Activated CD8-positive, alpha-beta memory T cell treated with anti-CD3 and anti-CD28 coated beads, Interleukin-2, amount 10 ng/mL, durations not matched to agents 7 days and 5 days (primary cell): ENCODE data around the gene TNS4. TPM values are rescaled to one million over a fixed set of nuclear protein-coding genes. Genes with fewer than 3 reads are reported as not detected.
"Not testable (repeated sequence)": the region's sequence is repeated elsewhere in the genome, so short reads cannot be mapped to it uniquely, and the experiment has no call there.

Source experiments
- ATAC-seq: fragments of 150-1000 bp; cut with Tn5 transposase; one replicate; pipeline ENCODE4 v1.10.0; 2021; ENCODE audit warnings: moderate library complexity
- CTCF ChIA-PET: fragments of 350-600 bp; sonication (Branson Sonifier 250); formaldehyde crosslinking; loops from one replicate; lab custom pipeline; 2021; ENCODE audit warnings: antibody characterized with exemption; lab: Charles Lee
- DNase-seq: peaks from one replicate; pipeline ENCODE4 v3.0.0-alpha.2; 2020
- H3K27ac Mint-ChIP-seq: one replicate; pipeline ENCODE4 v1.8.0; 2021; ENCODE audit warnings: mild to moderate bottlenecking, mixed read lengths
- H3K27me3 Mint-ChIP-seq: one replicate; pipeline ENCODE4 v1.8.0; 2021; ENCODE audit warnings: mixed read lengths
- H3K36me3 Mint-ChIP-seq: one replicate; pipeline ENCODE4 v1.8.0; 2021; ENCODE audit warnings: mild to moderate bottlenecking, mixed read lengths
- H3K4me1 Mint-ChIP-seq: one replicate; pipeline ENCODE4 v1.8.0; 2021; ENCODE audit warnings: mixed read lengths
- H3K4me3 Mint-ChIP-seq: one replicate; pipeline ENCODE4 v1.8.0; 2021; ENCODE audit warnings: mild to moderate bottlenecking, moderate library complexity, mixed read lengths
- H3K9me3 Mint-ChIP-seq: one replicate; pipeline ENCODE4 v1.8.0; 2022; ENCODE audit warnings: low read depth, mixed read lengths
- total RNA-seq, 2 experiments: library from RNA; stranded (reverse); gene quantifications; one replicate each; pipeline ENCODE4 v1.2.3, GENCODE V29; 2021

TNS4 gene, protein sequence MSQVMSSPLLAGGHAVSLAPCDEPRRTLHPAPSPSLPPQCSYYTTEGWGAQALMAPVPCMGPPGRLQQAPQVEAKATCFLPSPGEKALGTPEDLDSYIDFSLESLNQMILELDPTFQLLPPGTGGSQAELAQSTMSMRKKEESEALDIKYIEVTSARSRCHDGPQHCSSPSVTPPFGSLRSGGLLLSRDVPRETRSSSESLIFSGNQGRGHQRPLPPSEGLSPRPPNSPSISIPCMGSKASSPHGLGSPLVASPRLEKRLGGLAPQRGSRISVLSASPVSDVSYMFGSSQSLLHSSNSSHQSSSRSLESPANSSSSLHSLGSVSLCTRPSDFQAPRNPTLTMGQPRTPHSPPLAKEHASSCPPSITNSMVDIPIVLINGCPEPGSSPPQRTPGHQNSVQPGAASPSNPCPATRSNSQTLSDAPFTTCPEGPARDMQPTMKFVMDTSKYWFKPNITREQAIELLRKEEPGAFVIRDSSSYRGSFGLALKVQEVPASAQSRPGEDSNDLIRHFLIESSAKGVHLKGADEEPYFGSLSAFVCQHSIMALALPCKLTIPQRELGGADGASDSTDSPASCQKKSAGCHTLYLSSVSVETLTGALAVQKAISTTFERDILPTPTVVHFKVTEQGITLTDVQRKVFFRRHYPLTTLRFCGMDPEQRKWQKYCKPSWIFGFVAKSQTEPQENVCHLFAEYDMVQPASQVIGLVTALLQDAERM
- 1 to 10 TPM; 4.2 to 5.8 TPM for total RNA-seq

DNA sequence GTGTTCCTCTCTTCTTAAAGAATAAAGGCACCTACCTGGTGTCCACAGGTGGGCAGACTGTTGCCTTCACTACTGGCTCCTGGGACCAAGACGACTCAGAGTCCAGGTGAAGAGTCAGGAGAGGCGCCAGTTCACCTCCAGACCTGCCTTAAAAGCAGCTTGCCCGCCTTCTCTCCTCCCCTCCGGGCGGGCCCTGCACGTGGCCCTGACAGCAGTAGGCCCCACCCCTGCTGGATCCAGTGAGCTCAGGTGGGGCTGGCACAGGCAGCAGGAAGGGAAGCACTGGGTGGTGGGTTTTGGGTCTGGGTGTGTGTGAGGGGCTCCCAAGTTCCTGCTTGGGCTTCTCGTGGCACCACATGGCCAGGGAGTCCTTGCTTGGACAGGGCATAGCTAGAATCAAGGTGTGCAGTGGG is at the start of gene TNS4:
TNS4 (minus strand) TSS at position 125 of the 413 bp plus-strand sequence. CDS start 5,198 bp downstream, outside the sequence.
- H3K36me3 Mint-ChIP-seq = no peaks in the 10 kb centered on the region
- no peak within 1 kb of the TSS for H3K4me3 Mint-ChIP-seq
- no peak within 1 kb of the TSS for H3K27ac Mint-ChIP-seq
- H3K4me1 Mint-ChIP-seq = no peaks in the 10 kb centered on the region
- DNase-seq = no peak
- no peaks in the 10 kb centered on the region for H3K9me3 Mint-ChIP-seq
- peaks cover 12% of the 10 kb centered on the region for H3K27me3 Mint-ChIP-seq
- CTCF ChIA-PET = interaction anchor here (0.9 to 1.6 kb wide), 3 partner anchors 11 to 32 kb away, joined by 3 to 4 read pairs (median 4); no protein-coding TSS in a partner anchor
- no peak for ATAC-seq

DNA sequence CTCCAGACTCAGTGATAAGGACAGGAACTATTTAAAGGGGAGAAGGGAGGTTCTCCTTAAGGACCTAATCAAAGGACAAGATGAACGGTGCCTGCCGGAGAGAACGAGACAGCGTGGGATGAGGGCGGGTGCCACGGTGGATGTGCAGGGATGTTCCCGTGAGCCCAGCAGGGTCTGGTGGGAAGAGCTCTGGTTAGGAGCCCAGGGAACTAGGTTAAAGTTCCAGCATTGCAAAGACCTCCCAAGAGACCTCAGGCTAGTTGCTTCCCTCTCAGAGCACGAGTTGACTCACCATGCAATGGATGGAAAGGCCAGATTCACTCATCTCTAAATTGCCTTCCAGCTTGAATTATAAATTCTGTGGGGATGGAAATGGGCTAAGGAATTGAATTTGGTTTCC is 49.2 kb upstream of the TNS4 start:
- ATAC-seq = no peak
- no peaks in the 10 kb centered on the region for H3K9me3 Mint-ChIP-seq
- peaks cover 85% of the 10 kb centered on the region for H3K4me1 Mint-ChIP-seq
- H3K27ac Mint-ChIP-seq = no peak overlapping the region
- CTCF ChIA-PET = interaction anchor here (1.1 to 27.4 kb wide), 3 partner anchors 9 to 18 kb away, joined by 3 to 447 read pairs (median 9); partner anchors contain the start of gene CCR7
- DNase-seq = no peak
- peaks cover 16% of the 10 kb centered on the region for H3K36me3 Mint-ChIP-seq
- no peaks in the 10 kb centered on the region for H3K27me3 Mint-ChIP-seq
- H3K4me3 Mint-ChIP-seq = no peak overlapping the region

DNA sequence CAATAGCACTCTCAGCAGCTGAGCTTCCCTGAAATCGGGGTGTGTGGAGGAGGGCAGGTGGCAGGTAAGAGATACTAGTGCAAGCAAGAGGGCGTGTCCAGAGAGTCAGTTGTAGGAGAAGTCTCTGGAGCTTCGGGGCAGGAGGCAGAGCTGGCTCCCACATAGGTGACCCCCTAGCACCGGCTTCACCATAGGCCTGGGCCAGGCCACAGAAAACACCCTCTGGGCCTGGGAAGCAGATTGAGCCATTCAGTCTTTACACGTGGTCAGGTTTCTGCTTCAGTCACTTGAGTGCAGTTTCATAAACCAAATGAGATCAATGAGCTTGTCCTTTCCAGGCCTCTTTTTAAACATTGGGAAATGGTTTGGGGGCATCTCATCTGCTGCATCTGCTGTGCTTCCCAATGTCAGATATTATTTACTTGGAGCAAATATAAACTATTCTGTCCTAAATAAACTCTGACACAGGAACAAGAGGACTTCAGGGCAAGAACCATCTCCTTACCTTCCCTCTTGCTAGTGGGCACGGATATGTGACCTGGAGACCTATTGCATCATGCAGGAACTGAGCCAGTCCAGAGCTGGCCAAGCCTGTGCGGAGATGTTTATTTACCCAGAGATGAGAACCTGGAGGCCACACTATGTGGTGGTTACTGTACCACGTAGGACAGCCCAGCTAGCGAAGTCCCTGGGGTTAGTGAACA is 47.7 kb upstream of the TNS4 start:
- Mint-ChIP-seq H3K36me3 (peaks cover 5% of the 10 kb centered on the region), H3K4me3 (no peak overlapping the region), H3K4me1 (peaks cover 73% of the 10 kb centered on the region), H3K9me3 (no peaks in the 10 kb centered on the region), H3K27me3 (no peaks in the 10 kb centered on the region), H3K27ac (peak overlapping the region; percentile 20)
- ATAC-seq = no peak
- no peak for DNase-seq
- CTCF ChIA-PET = interaction anchor here (0.8 to 27.4 kb wide), 7 partner anchors 10 to 191 kb away, joined by 3 to 447 read pairs (median 8); partner anchors contain the start of gene CCR7

DNA sequence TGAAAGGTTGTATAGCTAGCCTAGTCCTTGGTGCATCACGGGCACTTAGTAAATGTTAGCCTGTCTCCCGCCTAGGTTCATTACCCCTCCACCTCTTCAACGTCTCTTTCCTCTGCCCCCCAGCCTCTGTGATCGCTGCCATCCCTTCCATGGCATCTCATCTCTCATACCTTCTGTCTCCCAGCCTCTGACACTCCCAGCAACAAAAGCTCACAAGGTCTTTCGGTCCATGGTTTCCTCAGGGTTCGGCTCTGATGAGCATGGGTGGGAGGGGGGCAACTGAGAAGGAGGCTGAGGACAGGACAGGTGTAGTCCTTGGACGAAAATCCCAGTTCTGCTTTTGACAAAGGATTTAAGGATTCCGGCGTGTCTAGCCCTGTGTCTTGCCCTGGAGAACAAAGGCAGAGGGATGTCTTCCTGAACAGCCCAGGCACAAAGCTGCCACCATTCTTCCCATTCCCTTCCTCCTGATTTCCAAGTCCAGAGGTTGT is 47.1 kb upstream of the TNS4 start:
- Mint-ChIP-seq H3K4me1 (peaks cover 67% of the 10 kb centered on the region), H3K27ac (peak overlapping the region; percentile 17)

DNA sequence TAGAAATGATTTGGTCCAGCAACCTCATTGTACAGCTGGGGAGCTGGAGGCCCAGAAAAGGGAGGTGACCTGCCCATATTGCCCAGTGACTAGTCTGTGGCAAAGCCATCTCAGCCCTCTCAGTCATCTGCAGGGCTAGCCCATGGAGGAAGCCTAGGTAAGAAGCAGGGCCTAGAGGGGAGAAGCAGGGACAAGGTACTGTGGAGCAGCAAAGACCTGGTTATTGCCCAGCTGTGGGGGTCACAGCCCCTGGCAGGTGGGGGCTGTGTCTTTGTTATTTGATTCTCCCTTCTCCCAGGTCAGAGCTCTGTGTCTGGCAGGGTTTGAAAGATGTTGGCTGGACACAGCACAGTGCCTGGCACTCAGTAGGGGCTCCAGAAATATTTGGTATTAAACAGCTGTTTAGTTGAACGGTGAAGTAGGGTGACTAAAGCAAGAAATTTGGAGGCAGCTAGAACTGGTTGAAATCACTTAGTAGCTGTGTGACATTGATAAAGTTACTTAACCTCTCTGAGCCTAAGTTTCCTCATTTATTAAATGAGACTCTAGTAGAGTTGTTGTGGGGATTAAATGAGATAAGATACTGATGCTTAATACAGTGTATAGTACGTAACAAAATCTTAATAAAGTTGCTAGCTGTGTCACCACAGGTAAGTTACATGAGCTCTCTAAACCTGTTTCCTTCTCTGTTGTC is 46.5 kb upstream of the TNS4 start:
- Mint-ChIP-seq H3K4me3 (no peak overlapping the region), H3K9me3 (no peaks in the 10 kb centered on the region), H3K4me1 (peaks cover 68% of the 10 kb centered on the region), H3K36me3 (no peaks in the 10 kb centered on the region), H3K27ac (peak overlapping the region; percentile 54), H3K27me3 (no peaks in the 10 kb centered on the region)
- CTCF ChIA-PET = interaction anchor here (0.8 to 27.4 kb wide), 8 partner anchors 9 to 193 kb away, joined by 3 to 447 read pairs (median 6); partner anchors contain the start of genes CCR7 and TOP2A
- peak; percentile 38 for ATAC-seq
- no peak for DNase-seq

More for the DNA sequence above, 47.1 kb upstream of the TNS4 start:
- H3K4me3 Mint-ChIP-seq = no peak overlapping the region
- no peaks in the 10 kb centered on the region for H3K27me3 Mint-ChIP-seq
- CTCF ChIA-PET = interaction anchor here (0.9 to 27.4 kb wide), 6 partner anchors 10 to 190 kb away, joined by 3 to 447 read pairs (median 15); partner anchors contain the start of gene CCR7
- ATAC-seq (no peak), DNase-seq (no peak)
- H3K9me3 Mint-ChIP-seq = no peaks in the 10 kb centered on the region
- no peaks in the 10 kb centered on the region for H3K36me3 Mint-ChIP-seq

DNA sequence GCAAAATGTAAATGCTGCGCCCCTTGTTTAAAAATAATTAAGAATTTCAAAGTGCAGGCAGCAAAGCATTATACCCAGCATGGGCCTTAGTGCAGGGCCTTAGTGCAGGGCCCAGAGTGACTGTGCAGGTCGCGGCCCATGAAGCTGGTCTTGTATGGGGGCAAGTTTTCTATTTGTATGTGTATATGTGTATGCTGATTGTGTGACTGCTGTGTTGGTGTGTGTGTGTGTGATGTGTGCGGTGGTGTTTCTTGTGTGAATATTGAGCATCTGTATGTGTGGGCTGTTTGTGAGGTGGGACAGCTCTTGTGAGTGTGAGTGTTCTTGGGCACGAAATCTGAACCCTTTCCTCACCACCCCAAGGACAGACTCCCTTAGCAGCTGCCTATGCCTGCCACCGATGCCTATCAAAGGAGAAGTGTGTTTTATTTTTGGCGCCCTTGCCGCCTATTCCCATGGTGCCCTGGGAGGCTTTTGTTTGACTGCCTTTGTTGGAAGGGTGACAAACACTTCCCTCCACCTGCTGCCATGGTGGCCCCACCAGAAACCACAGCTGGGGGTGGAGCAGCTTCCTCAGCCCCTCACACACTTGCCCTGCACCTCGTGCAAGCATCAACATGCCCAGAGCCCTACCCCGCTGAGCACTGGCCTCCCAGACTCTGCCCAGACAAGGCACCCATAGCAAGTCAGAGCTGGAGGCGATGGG is 45.8 kb upstream of the TNS4 start:
- peak overlapping the region; percentile 54 for H3K27ac Mint-ChIP-seq
- H3K9me3 Mint-ChIP-seq = no peaks in the 10 kb centered on the region
- no peak overlapping the region for H3K4me3 Mint-ChIP-seq
- ATAC-seq (peak; percentile 66), DNase-seq (peak; percentile 80)
- peaks cover 69% of the 10 kb centered on the region for H3K4me1 Mint-ChIP-seq
- CTCF ChIA-PET = interaction anchor here (0.8 to 27.4 kb wide), 9 partner anchors 8 to 192 kb away, joined by 3 to 447 read pairs (median 5); partner anchors contain the start of genes CCR7 and TOP2A
- no peaks in the 10 kb centered on the region for H3K27me3 Mint-ChIP-seq
- no peaks in the 10 kb centered on the region for H3K36me3 Mint-ChIP-seq

DNA sequence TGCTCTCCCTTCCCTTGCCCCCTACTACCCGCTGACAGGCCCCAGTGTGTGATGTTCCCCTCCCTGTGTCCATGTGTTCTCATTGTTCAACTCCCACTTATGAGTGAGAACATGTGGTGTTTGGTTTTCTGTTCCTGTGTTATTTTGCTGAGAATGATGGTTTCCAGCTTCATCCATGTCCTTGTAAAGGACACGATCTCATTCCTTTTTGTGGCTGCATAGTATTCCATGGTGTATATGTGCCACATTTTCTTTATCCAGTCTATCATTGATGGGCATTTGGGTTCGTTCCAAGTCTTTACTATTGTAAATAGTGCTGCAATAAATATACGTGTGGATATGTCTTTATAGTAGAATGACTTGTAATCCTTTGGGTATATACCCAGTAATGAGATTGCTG is 45.1 kb upstream of the TNS4 start:
- H3K4me1 Mint-ChIP-seq = peaks cover 73% of the 10 kb centered on the region
- CTCF ChIA-PET = interaction anchor here (1.0 to 27.4 kb wide), 3 partner anchors 13 to 129 kb away, joined by 3 to 447 read pairs (median 3); partner anchors contain the start of genes CCR7 and TOP2A
- not testable (repeated sequence) for H3K4me3 Mint-ChIP-seq, ATAC-seq, H3K27ac Mint-ChIP-seq, H3K27me3 Mint-ChIP-seq, H3K9me3 Mint-ChIP-seq, H3K36me3 Mint-ChIP-seq
- peak; percentile 9 for DNase-seq

DNA sequence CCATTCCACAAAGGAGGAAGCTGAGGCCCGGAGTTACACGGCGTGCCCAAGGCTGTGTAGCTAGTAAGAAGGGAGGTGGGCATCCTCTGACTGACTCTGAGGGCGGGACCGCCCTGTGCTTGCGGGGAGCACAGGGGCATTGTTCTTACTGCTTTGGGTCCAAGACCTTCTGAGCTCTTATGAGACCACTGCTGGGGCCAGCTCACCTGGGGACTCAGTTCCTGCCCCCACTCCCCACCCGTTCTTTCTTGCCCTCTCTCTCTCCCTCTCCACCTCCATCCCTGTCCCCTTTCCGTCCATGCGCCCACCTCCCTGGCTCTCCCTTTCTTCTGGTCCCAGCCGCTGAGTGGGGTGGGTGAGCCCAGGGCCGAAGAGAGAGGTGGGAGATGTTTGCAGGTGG is 44.2 kb upstream of the TNS4 start:
- no peaks in the 10 kb centered on the region for H3K9me3 Mint-ChIP-seq
- H3K36me3 Mint-ChIP-seq = no peaks in the 10 kb centered on the region
- no peak overlapping the region for H3K27ac Mint-ChIP-seq
- H3K27me3 Mint-ChIP-seq = no peaks in the 10 kb centered on the region
- CTCF ChIA-PET = interaction anchor here (1.7 to 27.4 kb wide), 2 partner anchors 12 to 14 kb away, joined by 4 to 447 read pairs; partner anchors contain the start of gene CCR7
- H3K4me3 Mint-ChIP-seq = no peak overlapping the region
- H3K4me1 Mint-ChIP-seq = peaks cover 73% of the 10 kb centered on the region
- DNase-seq (peak; percentile 37), ATAC-seq (no peak)

DNA sequence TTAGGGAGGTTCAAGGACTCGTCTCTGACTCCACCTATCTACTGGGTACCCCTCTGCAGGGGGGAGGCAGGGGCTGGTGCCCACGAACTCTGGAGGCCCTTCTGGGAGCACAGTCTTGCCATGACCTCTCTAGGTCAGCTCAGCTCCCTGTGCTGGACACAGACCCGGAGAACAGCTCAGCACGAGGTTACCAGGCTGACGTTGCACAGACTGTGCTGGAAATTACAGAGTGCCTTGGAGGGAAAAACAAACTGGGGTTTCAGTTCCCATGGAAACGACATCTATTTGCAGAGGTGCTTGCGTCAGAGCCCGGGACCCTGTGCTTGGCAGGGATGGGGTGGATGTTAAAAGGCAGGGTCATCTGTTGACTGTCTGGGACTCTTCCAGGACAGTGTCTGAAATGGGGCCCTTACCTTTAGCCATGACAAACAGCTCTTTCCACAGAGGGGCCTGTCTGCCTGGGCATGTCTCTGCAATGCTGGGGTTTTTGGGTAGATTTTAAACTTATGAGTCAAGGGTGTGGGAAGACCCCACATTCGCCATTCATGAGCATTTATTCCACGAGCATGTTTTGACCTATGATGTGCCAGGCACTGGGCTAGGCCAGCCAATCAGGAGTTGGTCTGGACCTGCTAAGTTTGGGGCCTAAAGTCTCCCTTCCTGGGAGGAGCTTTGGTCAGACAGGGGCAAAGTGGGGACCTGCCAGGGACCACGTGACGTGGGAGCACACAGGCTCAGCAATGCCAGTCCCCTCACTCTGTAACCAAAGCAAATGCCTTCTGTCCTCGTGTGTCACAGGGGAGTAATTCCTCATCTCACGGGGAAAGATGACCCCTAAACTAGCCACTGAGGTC is 41.4 kb upstream of the TNS4 start:
- Mint-ChIP-seq H3K27me3 (peaks cover 3% of the 10 kb centered on the region), H3K27ac (peak overlapping the region; percentile 52), H3K9me3 (no peaks in the 10 kb centered on the region), H3K36me3 (no peaks in the 10 kb centered on the region), H3K4me1 (peaks cover 71% of the 10 kb centered on the region), H3K4me3 (no peak overlapping the region)
- CTCF ChIA-PET = interaction anchor here (1.3 to 27.4 kb wide), 4 partner anchors 10 to 179 kb away, joined by 4 to 447 read pairs (median 14); partner anchors contain the start of gene CCR7
- peak; percentile 49 for DNase-seq
- ATAC-seq = peak; percentile 6

DNA sequence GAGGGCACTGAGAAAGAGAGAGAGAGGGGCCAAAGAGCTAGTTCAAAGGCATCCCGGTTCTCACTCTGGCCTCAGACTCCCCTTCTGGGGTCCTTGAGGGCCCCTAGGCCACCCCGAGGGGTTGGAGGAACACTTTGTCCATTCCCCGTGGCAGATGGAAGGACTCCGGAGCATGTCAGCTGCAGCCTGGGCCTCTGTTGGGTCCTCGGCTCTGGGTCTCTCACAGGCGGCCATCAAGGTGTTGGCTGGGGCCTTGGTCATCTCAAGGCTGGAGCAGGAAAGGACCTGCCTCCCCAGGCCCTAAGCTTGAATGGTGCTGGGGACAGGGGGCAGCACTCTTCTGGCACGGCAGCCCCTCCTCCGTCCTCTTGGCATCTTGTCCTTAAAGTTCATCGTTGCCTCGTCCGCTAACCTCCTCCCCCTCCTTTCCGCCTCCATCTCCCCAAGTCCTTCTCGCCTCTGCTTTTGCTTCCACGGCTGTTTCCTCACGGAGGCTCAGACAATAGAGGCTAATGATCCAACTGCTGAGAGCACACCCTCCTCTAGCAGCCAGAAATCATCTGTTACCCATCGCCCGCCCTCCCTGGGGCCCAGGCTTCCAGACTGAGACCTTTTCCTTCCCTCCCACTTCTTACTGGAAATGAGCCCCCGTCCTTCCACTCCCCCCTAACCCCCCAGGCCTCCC is 40.6 kb upstream of the TNS4 start:
- Mint-ChIP-seq H3K4me3 (no peak overlapping the region), H3K27ac (peak overlapping the region; percentile 52)

More for the DNA sequence above, 40.6 kb upstream of the TNS4 start:
- no peaks in the 10 kb centered on the region for H3K9me3 Mint-ChIP-seq
- H3K4me1 Mint-ChIP-seq = peaks cover 69% of the 10 kb centered on the region
- no peaks in the 10 kb centered on the region for H3K36me3 Mint-ChIP-seq
- CTCF ChIA-PET = interaction anchor here (2.7 to 27.4 kb wide), 3 partner anchors 9 to 179 kb away, joined by 10 to 447 read pairs (median 18); partner anchors contain the start of gene CCR7
- H3K27me3 Mint-ChIP-seq = peaks cover 3% of the 10 kb centered on the region
- no peak for ATAC-seq
- DNase-seq = no peak
